Suprapubic skin (tissue), 4 donors: ENCODE data around the gene NUDT10. TPM values are rescaled to one million over a fixed set of nuclear protein-coding genes. Genes with fewer than 3 reads are reported as not detected.

Source experiments
- DNase-seq, 2 donors: peaks; one replicate each; pipeline ENCODE4 v3.0.0-alpha.2; 2019; ENCODE audit warnings: low spot score in 2 of 2
- H3K27ac ChIP-seq: fragments of 200-600 bp; sonication (generic); one replicate; pipeline ENCODE4 v1.5.1; 2019
- H3K27me3 ChIP-seq: fragments of 200-600 bp; sonication (generic); one replicate; pipeline ENCODE4 v1.5.1; 2019
- H3K36me3 ChIP-seq: fragments of 200-600 bp; sonication (generic); one replicate; pipeline ENCODE4 v1.5.1; 2019
- H3K4me1 ChIP-seq: fragments of 200-600 bp; sonication (generic); one replicate; pipeline ENCODE4 v1.5.1; 2019
- H3K4me3 ChIP-seq: fragments of 200-600 bp; sonication (generic); one replicate; pipeline ENCODE4 v1.5.1; 2019; ENCODE audit warnings: mild to moderate bottlenecking
- H3K9me3 ChIP-seq: fragments of 200-600 bp; sonication (generic); one replicate; pipeline ENCODE4 v1.5.1; 2019
- CTCF ChIP-seq, 2 donors: fragments of 200-600 bp in 1 of 2; fragments of 450-650 bp in 1 of 2; sonication (generic) in 1 of 2; IDR thresholded peaks; one replicate each; pipeline ENCODE4 v1.5.1; 2016 to 2019; ENCODE audit warnings: antibody characterized with exemption in 2 of 2, mild to moderate bottlenecking in 1 of 2, moderate library complexity in 1 of 2
- EP300 ChIP-seq: sonication (generic); formaldehyde crosslinking; IDR thresholded peaks from one replicate; pipeline ENCODE4 v1.6.1; 2017; ENCODE audit warnings: antibody characterized with exemption
- POLR2A ChIP-seq, 2 donors: fragments of 450-650 bp; IDR thresholded peaks; one replicate each; pipeline ENCODE4 v1.6.1; 2017; ENCODE audit warnings: antibody characterized with exemption in 2 of 2, mild to moderate bottlenecking in 2 of 2, moderate library complexity in 2 of 2
- POLR2AphosphoS5 ChIP-seq, 3 donors: sonication (generic); formaldehyde crosslinking; IDR thresholded peaks; one replicate each; pipeline ENCODE4 v1.6.1; 2017; ENCODE audit warnings: antibody characterized with exemption in 3 of 3
- WGBS: methylation state at CpG from one replicate; pipeline ENCODE4 v1.1.5; 2018; 5-methylcytosine and 5-hydroxymethylcytosine counted together
- total RNA-seq, 4 donors: library from RNA; depleted of rRNA; stranded (reverse); fragments of >200 nt; gene quantifications; one replicate each; pipeline ENCODE4 v1.1.0, GENCODE V29; 2016

NUDT10 gene
- total RNA-seq, 4 donors from 2014 or later = 0.38 to 2.8 (median 0.74) TPM

GRCh38 chrX:51334276-51334675 is 1.7 kb downstream of the NUDT10 start:
- H3K27me3 ChIP-seq = no peaks in the 10 kb centered on the region
- no peak for DNase-seq
- H3K4me1 ChIP-seq = no peaks in the 10 kb centered on the region
- WGBS = 70% methylated on average over 4 of the region's 4 CpGs
- no peak overlapping the region for H3K4me3 ChIP-seq
- H3K36me3 ChIP-seq = no peaks in the 10 kb centered on the region
- no peak overlapping the region for H3K27ac ChIP-seq
- TF ChIP-seq CTCF (IDR thresholded peaks at IDR 0.05) = no peak
- TF ChIP-seq POLR2AphosphoS5 (IDR thresholded peaks at IDR 0.05) = no peak
- no peak for TF ChIP-seq POLR2A (IDR thresholded peaks at IDR 0.05)
- TF ChIP-seq EP300 = no peak
- no peaks in the 10 kb centered on the region for H3K9me3 ChIP-seq

GRCh38 chrX:51336584-51336983 is 4.0 kb downstream of the NUDT10 start:
- Histone ChIP-seq H3K36me3 (no peaks in the 10 kb centered on the region), H3K4me3 (no peak overlapping the region), H3K9me3 (no peaks in the 10 kb centered on the region), H3K27me3 (no peaks in the 10 kb centered on the region), H3K4me1 (no peaks in the 10 kb centered on the region), H3K27ac (no peak overlapping the region)
- WGBS = 6% methylated on average over 3 of the region's 3 CpGs
- no peak for DNase-seq
- TF ChIP-seq POLR2A (IDR thresholded peaks at IDR 0.05) (no peak), CTCF (IDR thresholded peaks at IDR 0.05) (peak in 1 of 2 donors; percentile 25)

GRCh38 chrX:51361251-51361650 is 28.6 kb downstream of the NUDT10 start:
- TF ChIP-seq EP300 (no peak), POLR2AphosphoS5 (IDR thresholded peaks at IDR 0.05) (no peak), CTCF (IDR thresholded peaks at IDR 0.05) (no peak), POLR2A (IDR thresholded peaks at IDR 0.05) (no peak)
- Histone ChIP-seq H3K36me3 (no peaks in the 10 kb centered on the region), H3K9me3 (no peaks in the 10 kb centered on the region), H3K27ac (no peak overlapping the region), H3K27me3 (no peaks in the 10 kb centered on the region), H3K4me1 (no peaks in the 10 kb centered on the region), H3K4me3 (no peak overlapping the region)
- DNase-seq = no peak
- 85% methylated on average over 6 of the region's 7 CpGs for WGBS

GRCh38 chrX:51376672-51377071 is 44.0 kb downstream of the NUDT10 start:
- Histone ChIP-seq H3K4me3 (no peak overlapping the region), H3K27me3 (no peaks in the 10 kb centered on the region), H3K27ac (no peak overlapping the region), H3K4me1 (no peaks in the 10 kb centered on the region), H3K36me3 (no peaks in the 10 kb centered on the region), H3K9me3 (no peaks in the 10 kb centered on the region)
- TF ChIP-seq CTCF (IDR thresholded peaks at IDR 0.05) = no peak
- TF ChIP-seq POLR2A (IDR thresholded peaks at IDR 0.05) = no peak
- TF ChIP-seq EP300 = no peak
- WGBS = 63% methylated on average over 2 of the region's 2 CpGs
- DNase-seq = no peak

Other genes starting within 250 kb of the NUDT10 start
- gene NUDT11, start 163.8 kb downstream of the NUDT10 start, total RNA-seq = 1 to 10 TPM in 2 of 4 donors, under 1 TPM in 2; 0.40 to 2.4 (median 1.6) TPM